NT2/D1 (cell line): ENCODE results near the gene TNFAIP8.

Experiments
- DNase-seq: peaks from one replicate; pipeline ENCODE4 v3.0.0-alpha.2; 2011; ENCODE audit warnings: low read depth, low spot score
- H3K27me3 ChIP-seq: 2 replicates; pipeline ENCODE4 v1.6.0; 2011; ENCODE audit warnings: mild to moderate bottlenecking; ENCODE audit not compliant: insufficient read length, insufficient read depth
- H3K36me3 ChIP-seq: 2 replicates; pipeline ENCODE4 v1.6.1; 2011; ENCODE audit warnings: mild to moderate bottlenecking, low read length, mixed read lengths; ENCODE audit not compliant: insufficient read depth, insufficient read length
- H3K4me1 ChIP-seq: 2 replicates; pipeline ENCODE4 v1.5.1; 2011; ENCODE audit not compliant: insufficient read depth, insufficient read length
- H3K4me3 ChIP-seq: 2 replicates; pipeline ENCODE4 v1.5.1; 2011; ENCODE audit warnings: low read depth; ENCODE audit not compliant: insufficient read length
- H3K9ac ChIP-seq: 2 replicates; pipeline ENCODE4 v1.6.0; 2011; ENCODE audit warnings: low read depth; ENCODE audit not compliant: insufficient read length
- H3K9me3 ChIP-seq: 2 replicates; pipeline ENCODE4 v1.5.1; 2011; ENCODE audit warnings: mild to moderate bottlenecking, low read length; ENCODE audit not compliant: insufficient read depth
- SUZ12 ChIP-seq: IDR thresholded peaks from 2 replicates; pipeline ENCODE4 v1.6.1; 2011; ENCODE audit not compliant: insufficient read length, insufficient read depth; ENCODE audit errors: extremely low read depth
- YY1 ChIP-seq: IDR thresholded peaks from 2 replicates; pipeline ENCODE4 v1.6.1; 2011; ENCODE audit not compliant: insufficient read length, insufficient read depth
- ZNF274 ChIP-seq: IDR thresholded peaks from 2 replicates; pipeline ENCODE4 v1.6.1; 2011; ENCODE audit warnings: mild to moderate bottlenecking, low read depth, low read length

The TNFAIP8 gene

DNA sequence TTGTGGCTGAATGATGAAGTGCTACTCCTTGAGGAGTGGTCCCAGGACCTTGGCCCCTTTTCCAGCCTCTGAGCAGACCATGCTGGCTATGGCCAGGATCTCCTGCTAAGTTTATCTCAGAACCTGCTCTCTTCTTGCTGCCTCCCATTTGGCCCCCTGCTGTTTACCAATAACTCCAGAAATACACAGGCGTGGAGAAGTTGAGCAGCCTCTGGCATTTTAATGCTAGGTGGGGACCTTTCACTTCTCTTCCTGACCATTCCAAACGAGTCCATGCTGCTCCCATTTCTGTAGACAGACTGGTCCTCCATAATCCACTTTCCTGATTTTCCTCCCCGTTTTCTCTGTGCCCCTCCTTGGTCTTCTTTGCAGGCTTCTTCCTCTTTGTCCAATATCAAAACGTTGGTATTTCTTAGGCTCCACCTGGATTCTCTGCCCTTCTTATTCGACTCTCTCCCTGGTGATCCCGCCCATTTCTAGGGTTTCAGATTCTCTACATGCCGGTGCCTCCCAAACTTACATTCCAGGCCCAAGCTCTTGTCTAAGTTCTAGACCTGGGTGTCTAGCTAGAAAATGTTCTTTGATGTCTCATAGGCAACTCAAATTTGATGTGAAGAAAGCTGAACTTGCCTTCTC, 33.4 kb upstream of the TNFAIP8 start:
- DNase-seq: no peak
- Histone ChIP-seq H3K27me3 (no peaks in the 10 kb centered on the region), H3K4me3 (no peak overlapping the region), H3K9ac (no peak overlapping the region), H3K4me1 (peaks cover 11% of the 10 kb centered on the region), H3K9me3 (no peaks in the 10 kb centered on the region), H3K36me3 (no peaks in the 10 kb centered on the region)
- TF ChIP-seq ZNF274 (no peak), YY1 (no peak), SUZ12 (no peak)

DNA sequence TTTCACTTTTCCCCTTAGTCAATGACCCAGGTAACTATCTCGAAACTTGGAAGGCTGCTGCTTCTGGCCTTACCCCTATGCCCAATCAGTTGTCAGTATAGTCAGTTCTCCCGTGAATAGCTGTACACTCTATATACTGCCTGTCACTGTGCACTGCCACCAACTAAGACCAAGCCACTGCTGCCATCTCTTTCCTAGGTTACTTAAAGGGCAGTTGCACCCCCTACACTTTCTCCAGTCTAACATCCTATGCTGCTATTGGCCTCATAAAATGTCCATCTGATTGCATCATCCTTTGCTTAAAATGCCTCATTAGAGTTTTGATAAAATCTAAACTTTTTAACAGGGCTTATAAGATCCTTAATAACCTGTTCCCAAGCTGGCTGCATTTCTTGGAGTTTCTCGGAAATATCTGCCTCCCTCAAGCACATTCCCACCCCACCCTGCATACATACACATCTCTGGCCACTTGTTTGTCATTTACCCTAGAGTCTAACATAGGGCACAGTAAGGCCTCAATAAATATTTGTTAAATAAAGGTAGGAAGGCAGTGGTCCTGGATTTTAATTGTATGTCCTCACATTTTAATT, 32.8 kb upstream of the TNFAIP8 start:
- no peaks in the 10 kb centered on the region for H3K9me3 ChIP-seq
- H3K27me3 ChIP-seq: no peaks in the 10 kb centered on the region
- H3K4me3 ChIP-seq: no peak overlapping the region
- no peaks in the 10 kb centered on the region for H3K36me3 ChIP-seq
- H3K4me1 ChIP-seq: peaks cover 11% of the 10 kb centered on the region
- no peak overlapping the region for H3K9ac ChIP-seq
- DNase-seq: no peak
- TF ChIP-seq YY1 (no peak), SUZ12 (no peak), ZNF274 (no peak)

DNA sequence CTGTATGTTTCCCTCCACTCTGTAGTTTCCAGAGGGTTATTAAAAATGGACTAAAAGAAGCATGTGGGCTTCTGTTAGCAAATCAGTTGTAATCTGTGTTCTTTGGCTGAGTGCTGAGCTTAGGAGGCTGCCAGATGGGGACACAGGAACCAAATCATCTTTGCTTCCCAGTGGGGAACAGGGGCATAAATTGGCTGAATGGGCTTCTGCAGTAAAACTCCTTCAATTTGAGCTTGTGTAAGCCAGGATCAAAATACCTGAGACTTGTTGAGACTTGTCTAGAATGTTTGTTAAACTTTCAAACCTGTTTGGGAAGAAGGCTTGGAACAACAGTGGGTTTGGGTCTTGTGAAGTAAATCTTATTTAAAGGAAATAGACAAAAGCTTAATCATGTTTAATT, 32.2 kb upstream of the TNFAIP8 start:
- no peak overlapping the region for H3K4me3 ChIP-seq
- no peak for TF ChIP-seq ZNF274
- TF ChIP-seq SUZ12: no peak
- no peak for TF ChIP-seq YY1
- H3K9ac ChIP-seq: no peak overlapping the region
- H3K4me1 ChIP-seq: peaks cover 11% of the 10 kb centered on the region
- H3K9me3 ChIP-seq: no peaks in the 10 kb centered on the region
- no peak for DNase-seq
- no peaks in the 10 kb centered on the region for H3K27me3 ChIP-seq
- H3K36me3 ChIP-seq: no peaks in the 10 kb centered on the region

DNA sequence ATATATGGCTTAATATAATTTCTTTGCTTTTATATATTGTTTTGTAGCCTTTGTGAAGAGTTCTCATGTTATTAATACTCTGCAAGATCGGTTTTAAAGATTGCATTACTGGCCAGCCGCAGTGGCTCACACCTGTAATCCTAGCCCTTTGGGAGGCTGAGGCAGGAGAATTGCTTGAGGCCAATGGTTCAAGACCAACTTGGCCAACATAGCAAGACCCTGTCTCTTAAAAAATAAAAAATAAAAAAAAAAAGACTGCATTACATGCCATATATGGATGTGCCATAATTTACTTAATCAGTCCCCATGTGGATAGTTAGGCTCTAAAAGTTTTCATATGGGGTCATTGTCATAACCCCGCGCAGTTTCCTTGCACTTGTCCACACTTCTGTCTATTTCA, 31.0 kb upstream of the TNFAIP8 start:
- Histone ChIP-seq H3K27me3 (no peaks in the 10 kb centered on the region), H3K9me3 (no peaks in the 10 kb centered on the region), H3K4me3 (no peak overlapping the region), H3K9ac (no peak overlapping the region), H3K4me1 (peaks cover 14% of the 10 kb centered on the region), H3K36me3 (no peaks in the 10 kb centered on the region)
- TF ChIP-seq YY1 (no peak), ZNF274 (no peak)
- DNase-seq: no peak

DNA sequence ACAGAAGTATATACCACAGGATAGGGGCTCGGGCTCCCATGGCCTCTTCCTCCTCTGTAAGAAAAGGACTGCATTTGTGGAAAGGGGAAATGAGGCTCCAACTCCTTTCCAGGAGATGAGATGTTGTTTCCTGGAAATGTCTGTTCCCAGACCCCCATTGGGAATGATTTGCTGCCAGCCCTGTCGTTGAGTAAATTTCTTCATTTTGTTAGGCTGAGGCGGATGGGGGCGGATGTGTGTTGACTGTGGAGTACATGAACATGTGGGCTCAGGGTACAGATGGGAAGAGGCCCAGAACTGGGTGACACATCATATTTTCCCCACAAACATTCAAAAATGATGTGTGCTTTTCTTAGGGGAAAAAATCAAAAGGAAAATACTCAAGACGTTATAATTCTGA, 28.8 kb upstream of the TNFAIP8 start:
- Histone ChIP-seq H3K9ac (no peak overlapping the region), H3K9me3 (no peaks in the 10 kb centered on the region), H3K27me3 (no peaks in the 10 kb centered on the region), H3K4me3 (no peak overlapping the region), H3K4me1 (peaks cover 11% of the 10 kb centered on the region), H3K36me3 (no peaks in the 10 kb centered on the region)
- TF ChIP-seq YY1: no peak
- TF ChIP-seq ZNF274: no peak
- no peak for TF ChIP-seq SUZ12
- DNase-seq: no peak

DNA sequence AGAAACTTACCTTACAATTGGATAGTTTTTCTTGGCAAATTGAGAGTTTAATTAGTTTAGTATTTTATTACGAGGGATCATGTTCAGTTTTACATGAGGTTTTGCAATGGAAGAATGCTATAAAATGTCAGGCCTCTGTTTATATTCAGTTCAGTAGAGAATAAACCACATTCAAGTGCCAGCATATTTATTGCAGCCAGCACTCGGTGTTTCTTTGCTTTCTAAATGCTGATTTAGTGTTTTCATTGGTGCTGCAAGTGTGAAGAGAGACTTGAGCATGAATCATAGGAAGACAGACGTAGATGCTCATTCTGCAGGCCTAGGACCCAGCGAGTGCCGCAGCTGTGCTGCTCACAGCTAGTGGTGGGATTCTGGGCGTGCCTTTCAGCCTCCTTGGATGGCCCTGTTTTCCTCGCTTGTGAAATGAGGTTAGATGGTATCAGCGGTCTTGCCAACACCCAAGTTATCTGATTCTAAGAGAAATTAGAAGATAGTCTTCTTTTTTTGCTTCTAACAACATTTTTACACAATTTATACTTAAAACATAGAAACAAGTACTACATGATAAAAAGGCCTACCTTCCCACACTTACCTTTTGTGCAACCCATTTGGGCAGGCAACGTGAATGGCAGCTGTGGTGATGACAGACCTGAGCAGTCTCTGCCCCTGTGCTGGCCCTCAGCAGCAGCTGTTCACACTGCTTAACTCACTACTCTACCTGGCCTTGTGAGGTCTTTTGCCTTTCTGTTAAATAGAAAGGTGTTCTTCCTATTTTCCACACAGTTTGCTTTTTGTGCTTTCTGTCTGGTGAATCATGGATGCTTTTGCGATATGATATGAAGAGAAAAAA, 26.8 kb upstream of the TNFAIP8 start:
- DNase-seq: no peak
- no peak overlapping the region for H3K4me3 ChIP-seq
- H3K9ac ChIP-seq: no peak overlapping the region
- H3K4me1 ChIP-seq: peaks cover 7% of the 10 kb centered on the region
- no peaks in the 10 kb centered on the region for H3K27me3 ChIP-seq
- no peak for TF ChIP-seq ZNF274
- TF ChIP-seq SUZ12: no peak
- no peak for TF ChIP-seq YY1
- no peaks in the 10 kb centered on the region for H3K9me3 ChIP-seq
- H3K36me3 ChIP-seq: no peaks in the 10 kb centered on the region

DNA sequence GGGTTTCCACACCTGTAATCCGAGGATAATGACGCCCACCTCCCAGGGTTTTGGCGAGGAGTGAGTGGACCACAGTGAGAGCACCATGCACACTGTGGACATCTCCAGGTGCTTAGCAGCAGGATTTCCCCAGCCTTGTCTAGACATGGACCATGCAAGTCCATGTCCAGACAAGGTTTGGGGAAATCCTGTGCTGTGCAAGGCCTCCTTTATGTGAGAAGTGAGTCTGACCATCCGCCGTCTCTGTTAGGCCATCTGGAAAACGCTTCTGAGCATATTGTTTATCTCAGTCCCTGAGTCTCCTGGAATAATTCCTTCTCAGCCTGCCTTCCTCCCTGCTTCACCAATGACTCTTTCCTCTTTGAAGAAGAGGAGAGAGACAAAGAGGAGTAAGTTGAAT, 26.2 kb upstream of the TNFAIP8 start:
- TF ChIP-seq YY1 (no peak), ZNF274 (no peak), SUZ12 (no peak)
- H3K4me3 ChIP-seq: no peak overlapping the region
- H3K36me3 ChIP-seq: no peaks in the 10 kb centered on the region
- no peak for DNase-seq
- no peaks in the 10 kb centered on the region for H3K27me3 ChIP-seq
- H3K9ac ChIP-seq: no peak overlapping the region
- H3K4me1 ChIP-seq: peaks cover 7% of the 10 kb centered on the region
- no peaks in the 10 kb centered on the region for H3K9me3 ChIP-seq
